HCT116 (cell line): ENCODE results near the gene KRT1. TPM values are rescaled to one million over a fixed set of nuclear protein-coding genes. Genes with fewer than 3 reads are reported as not detected.

ENCODE experiments used
- ATAC-seq: fragments of 200-7000 bp; cut with Tn5 transposase; 2 replicates; pipeline ENCODE4 v1.9.1; 2020; ENCODE audit warnings: mild to moderate bottlenecking, moderate library complexity
- BruUV-seq: library from RNA; stranded (reverse); fragments of 400-500 nt; replicated peaks from 2 replicates; lab custom pipeline; 2021; lab: Mats Ljungman, UMichigan
- CTCF ChIA-PET: fragments of 300-600 bp; sonication (Branson Sonifier 250); formaldehyde crosslinking; loops from one replicate; lab custom pipeline; 2021; ENCODE audit warnings: antibody characterized with exemption; lab: Charles Lee
- POLR2A ChIA-PET: fragments of 300-600, 350-600 bp; sonication (Branson Sonifier 250); formaldehyde crosslinking; loops from one replicate; lab custom pipeline; 2021; ENCODE audit warnings: antibody characterized with exemption; lab: Charles Lee
- RAD21 ChIA-PET, 2 experiments: fragments of 300-600 bp; sonication (Branson Sonifier 250); formaldehyde crosslinking; loops; one replicate each; lab custom pipeline; 2023; ENCODE audit warnings: low total read pairs in 2 of 2; ENCODE audit not compliant: uncharacterized antibody in 2 of 2, unreplicated experiment in 2 of 2, low non-redundant PET in 1 of 2; lab: Charles Lee
- DNase-seq: peaks from one replicate; pipeline ENCODE4 v3.0.0-alpha.2; 2010; ENCODE audit warnings: low read depth, low spot score
- H2AFZ ChIP-seq: fragments of 200-600 bp; shearing (Covaris generic), sonication (generic); 2 replicates; pipeline ENCODE4 v1.6.1; 2017; ENCODE audit warnings: low read depth, mixed run types, mixed read lengths, antibody characterized with exemption, low read length; ENCODE audit not compliant: poor library complexity, severe bottlenecking
- H3K27ac ChIP-seq: 2 replicates; pipeline ENCODE4 v1.5.1; 2012; ENCODE audit warnings: low read depth, low read length
- H3K27me3 ChIP-seq: fragments of 200-600 bp; sonication (generic); 2 replicates; pipeline ENCODE4 v1.6.1; 2016; ENCODE audit warnings: mixed run types, low read length, mixed read lengths; ENCODE audit not compliant: insufficient read depth
- H3K36me3 ChIP-seq, 2 experiments: fragments of 200-500 bp in 1 of 2; fragments of 200-600 bp in 1 of 2; sonication (Bioruptor generic) in 1 of 2; sonication (generic) in 1 of 2; 2 replicates each; pipeline versions ENCODE4 v1.5.1 to v1.6.1; 2014 to 2016; ENCODE audit warnings: low read length in 2 of 2, inconsistent platforms in 1 of 2, mixed read lengths in 1 of 2, mixed run types in 1 of 2; ENCODE audit not compliant: insufficient read depth in 2 of 2, control insufficient read depth in 1 of 2
- H3K4me1 ChIP-seq, 2 experiments: fragments of 200-600 bp in 1 of 2; sonication (generic) in 1 of 2; 2 replicates each; pipeline versions ENCODE4 v1.5.1 to v1.6.1; 2012 to 2017; ENCODE audit warnings: low read length in 2 of 2, inconsistent platforms in 1 of 2, mild to moderate bottlenecking in 1 of 2, mixed read lengths in 1 of 2, mixed run types in 1 of 2, moderate library complexity in 1 of 2; ENCODE audit not compliant: insufficient read depth in 2 of 2, control insufficient read depth in 1 of 2
- H3K4me2 ChIP-seq: fragments of 200-600 bp; sonication (generic); 2 replicates; pipeline ENCODE4 v1.6.1; 2017; ENCODE audit warnings: mixed run types, low read length, mixed read lengths
- H3K4me3 ChIP-seq, 2 experiments: fragments of 200-600 bp in 1 of 2; sonication (generic) in 1 of 2; replicated peaks in 1 of 2; 2 replicates each; pipeline ENCODE4 v1.5.1; 2011 to 2016; ENCODE audit warnings: low read length in 2 of 2, control low read depth in 1 of 2, low read depth in 1 of 2, mild to moderate bottlenecking in 1 of 2, mixed read lengths in 1 of 2, mixed run types in 1 of 2
- H3K79me2 ChIP-seq: fragments of 200-600 bp; sonication (generic); 2 replicates; pipeline ENCODE4 v1.6.1; 2017; ENCODE audit warnings: mild to moderate bottlenecking, mixed run types, low read length, moderate library complexity, mixed read lengths; ENCODE audit not compliant: insufficient read depth
- H3K9ac ChIP-seq: fragments of 200-600 bp; sonication (generic); 2 replicates; pipeline ENCODE4 v1.6.1; 2016; ENCODE audit warnings: low read length, mixed read lengths
- H3K9me2 ChIP-seq: fragments of 200-600 bp; sonication (generic), shearing (Covaris generic); 2 replicates; pipeline ENCODE4 v1.6.1; 2017; ENCODE audit warnings: mixed run types, mild to moderate bottlenecking, moderate library complexity; ENCODE audit not compliant: insufficient read depth
- H3K9me3 ChIP-seq, 2 experiments: fragments of 200-500 bp in 1 of 2; fragments of 200-600 bp in 1 of 2; sonication (Bioruptor generic) in 1 of 2; sonication (generic) in 1 of 2; 2 replicates each; pipeline ENCODE4 v1.6.1; 2014 to 2017; ENCODE audit warnings: low read length in 2 of 2, mixed read lengths in 2 of 2, inconsistent platforms in 1 of 2, low read depth in 1 of 2, mild to moderate bottlenecking in 1 of 2, mixed run types in 1 of 2, moderate library complexity in 1 of 2; ENCODE audit not compliant: control insufficient read depth in 1 of 2, insufficient read depth in 1 of 2
- H4K20me1 ChIP-seq: fragments of 200-600 bp; sonication (generic), shearing (Covaris generic); 2 replicates; pipeline ENCODE4 v1.6.1; 2017; ENCODE audit warnings: mixed run types, mild to moderate bottlenecking, moderate library complexity; ENCODE audit not compliant: insufficient read depth
- CBX3 ChIP-seq: IDR thresholded peaks from 2 replicates; pipeline ENCODE4 v1.6.1; 2012; ENCODE audit warnings: low read depth
- EGR1 ChIP-seq: IDR thresholded peaks from 2 replicates; pipeline ENCODE4 v1.6.1; 2012; ENCODE audit warnings: low read depth
- EZH2phosphoT487 ChIP-seq: fragments of 200-600 bp; IDR thresholded peaks from 2 replicates; pipeline ENCODE4 v1.6.1; 2018; ENCODE audit warnings: antibody characterized with exemption, borderline replicate concordance
- JUND ChIP-seq: IDR thresholded peaks from 2 replicates; pipeline ENCODE4 v1.6.1; 2012
- MAX ChIP-seq: IDR thresholded peaks from 2 replicates; pipeline ENCODE4 v1.6.1; 2012
- POLR2A ChIP-seq: IDR thresholded peaks from 2 replicates; pipeline ENCODE4 v1.7.0; 2011; ENCODE audit warnings: borderline replicate concordance; ENCODE audit not compliant: insufficient read depth, insufficient read length; ENCODE audit errors: extremely low read depth
- POLR2AphosphoS5 ChIP-seq: IDR thresholded peaks from 2 replicates; pipeline ENCODE4 v1.6.1; 2011; ENCODE audit warnings: mild to moderate bottlenecking, low read depth, low read length, moderate library complexity
- RAD21 ChIP-seq: IDR thresholded peaks from 2 replicates; pipeline ENCODE4 v1.6.1; 2012; ENCODE audit warnings: low read depth, mild to moderate bottlenecking
- REST ChIP-seq: IDR thresholded peaks from 2 replicates; pipeline ENCODE4 v1.6.1; 2012; ENCODE audit warnings: low read depth
- SIN3A ChIP-seq: IDR thresholded peaks from 2 replicates; pipeline ENCODE4 v1.6.1; 2012; ENCODE audit warnings: low read depth
- SRF ChIP-seq: IDR thresholded peaks from 2 replicates; pipeline ENCODE4 v1.6.1; 2012; ENCODE audit warnings: low read depth
- ZNF274 ChIP-seq: fragments of 200-500 bp; sonication (Bioruptor generic); IDR thresholded peaks from 2 replicates; pipeline ENCODE4 v1.6.1; 2014; ENCODE audit warnings: mild to moderate bottlenecking, low read depth, low read length, inconsistent platforms
- intact Hi-C: fragments of 100-400 bp; cut with micrococcal nuclease; formaldehyde crosslinking; loops from 2 replicates; pipeline ENCODE4 v1.10.0; 2022
- total RNA-seq: library from RNA; stranded (reverse); gene quantifications from one replicate; pipeline ENCODE4 v1.2.1, GENCODE V29; 2021; ENCODE audit not compliant: unreplicated experiment
- TF ChIP-seq, protein P1 (sequence below): IDR thresholded peaks from 2 replicates; pipeline ENCODE4 v1.6.1; 2012

The KRT1 gene
- total RNA-seq, 1 experiment from 2014 or later = 0.20 TPM

DNA sequence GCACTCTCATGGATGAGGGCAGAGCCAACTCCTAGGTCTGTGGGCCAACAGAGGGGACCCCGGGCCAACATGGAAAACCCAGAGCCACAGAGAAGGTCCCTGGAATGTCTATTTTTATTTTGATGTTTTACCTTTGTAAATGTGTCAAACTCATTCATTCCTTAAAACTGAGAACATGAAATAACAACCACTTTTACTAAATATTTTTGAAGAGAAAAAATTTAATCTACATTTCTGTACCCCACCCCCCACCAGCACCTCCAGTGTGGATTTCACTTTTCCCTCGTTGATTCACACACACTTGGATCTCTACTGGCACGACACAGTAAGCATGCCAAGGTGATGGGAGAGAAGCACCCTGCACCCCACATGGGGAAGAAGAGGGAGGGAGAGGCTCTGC is 16.4 kb upstream of the KRT1 start:
- H3K9me3 ChIP-seq = no peaks in the 10 kb centered on the region
- no peaks in the 10 kb centered on the region for H3K36me3 ChIP-seq
- H4K20me1 ChIP-seq = no peaks in the 10 kb centered on the region
- H3K4me2 ChIP-seq = no peak overlapping the region
- BruUV-seq = no TSS peak
- H3K79me2 ChIP-seq = no peaks in the 10 kb centered on the region
- ChIA-PET CTCF (no interaction called here), POLR2A (no interaction called here), RAD21 (no interaction called here)
- DNase-seq (no peak), ATAC-seq (no peak)
- intact Hi-C loops = no loop called here
- no peak overlapping the region for H3K27ac ChIP-seq
- H3K4me1 ChIP-seq = no peaks in the 10 kb centered on the region
- peaks cover 7% of the 10 kb centered on the region; the same call in 1 of the 2 replicates for H3K27me3 ChIP-seq
- no peak overlapping the region for H3K4me3 ChIP-seq
- no peak overlapping the region for H2AFZ ChIP-seq
- no peak overlapping the region for H3K9ac ChIP-seq
- H3K9me2 ChIP-seq = no peaks in the 10 kb centered on the region
- TF ChIP-seq EZH2phosphoT487 (no peak), POLR2AphosphoS5 (no peak), RAD21 (no peak), SRF (no peak), ZNF274 (no peak), JUND (no peak), MAX (no peak), REST (no peak), POLR2A (no peak), CBX3 (no peak), SIN3A (no peak), EGR1 (no peak)
- TF ChIP-seq, protein P1, sequence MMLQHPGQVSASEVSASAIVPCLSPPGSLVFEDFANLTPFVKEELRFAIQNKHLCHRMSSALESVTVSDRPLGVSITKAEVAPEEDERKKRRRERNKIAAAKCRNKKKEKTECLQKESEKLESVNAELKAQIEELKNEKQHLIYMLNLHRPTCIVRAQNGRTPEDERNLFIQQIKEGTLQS = no peak
